Effector CD8-positive, alpha-beta T cell (primary cell): ENCODE results near the gene TTC24.

Experiments used
- DNase-seq: peaks from one replicate; lab custom pipeline; 2025; lab: John Stamatoyannopoulos, UW

The TTC24 gene

DNA sequence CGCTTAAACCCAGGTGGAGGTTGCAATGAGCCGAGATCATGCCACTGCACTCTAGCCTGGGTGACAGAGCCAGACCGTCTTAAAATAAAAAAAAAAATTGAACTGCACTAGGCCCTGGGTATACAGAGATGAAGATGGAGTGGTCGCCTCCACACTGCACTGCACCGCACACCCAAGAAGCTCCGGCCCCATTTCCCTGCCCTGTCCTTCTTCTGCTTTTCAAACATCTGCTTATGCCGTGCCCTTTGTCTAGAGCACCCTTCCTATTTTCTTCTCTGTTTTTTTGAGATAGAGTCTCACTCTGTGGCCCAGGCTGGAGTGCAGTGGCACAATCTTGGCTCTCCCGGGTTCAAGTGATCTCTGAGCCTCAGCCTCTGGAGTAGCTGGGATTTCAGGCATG, 24.6 kb upstream of the TTC24 start:
- DNase-seq = no peak

DNA sequence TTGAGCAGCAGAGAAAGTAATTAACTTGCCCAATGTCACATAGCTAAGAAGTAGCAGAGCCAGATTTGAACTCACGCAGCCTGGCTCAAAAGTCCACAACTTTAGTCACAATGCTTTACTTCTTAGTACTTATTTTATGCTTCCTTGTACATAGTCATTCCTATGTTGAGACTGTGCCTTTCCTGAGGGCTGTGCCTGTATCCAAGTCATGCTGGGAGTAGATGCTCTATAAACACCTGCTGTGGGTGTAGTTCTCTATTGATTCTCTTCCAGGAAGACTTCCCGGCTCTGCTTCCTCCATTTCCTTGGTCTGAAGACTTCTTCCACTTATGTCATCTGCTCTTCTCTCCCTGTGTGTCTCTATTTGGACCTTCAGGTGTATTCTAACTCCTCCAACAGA, 23.8 kb upstream of the TTC24 start:
- DNase-seq = no peak

DNA sequence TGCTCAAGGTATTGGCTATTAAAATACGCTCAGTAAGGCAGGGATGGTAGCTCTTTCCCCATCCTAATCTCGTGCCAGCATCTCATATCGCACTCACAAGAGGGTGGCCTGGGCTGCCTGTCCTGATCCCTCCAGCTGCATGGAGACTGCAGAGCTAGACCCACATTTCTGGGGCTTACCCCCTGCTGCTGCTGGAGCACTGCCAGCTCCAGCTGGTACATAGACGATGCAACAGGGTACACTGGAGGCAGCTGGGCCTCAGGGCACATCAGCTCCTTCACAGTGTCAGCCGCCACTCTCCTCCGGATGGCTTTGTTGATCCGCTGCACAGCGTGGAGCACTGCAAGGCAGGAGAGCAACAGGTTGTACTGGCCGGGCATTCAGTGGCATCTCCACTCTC, 23.2 kb upstream of the TTC24 start:
- DNase-seq = no peak

DNA sequence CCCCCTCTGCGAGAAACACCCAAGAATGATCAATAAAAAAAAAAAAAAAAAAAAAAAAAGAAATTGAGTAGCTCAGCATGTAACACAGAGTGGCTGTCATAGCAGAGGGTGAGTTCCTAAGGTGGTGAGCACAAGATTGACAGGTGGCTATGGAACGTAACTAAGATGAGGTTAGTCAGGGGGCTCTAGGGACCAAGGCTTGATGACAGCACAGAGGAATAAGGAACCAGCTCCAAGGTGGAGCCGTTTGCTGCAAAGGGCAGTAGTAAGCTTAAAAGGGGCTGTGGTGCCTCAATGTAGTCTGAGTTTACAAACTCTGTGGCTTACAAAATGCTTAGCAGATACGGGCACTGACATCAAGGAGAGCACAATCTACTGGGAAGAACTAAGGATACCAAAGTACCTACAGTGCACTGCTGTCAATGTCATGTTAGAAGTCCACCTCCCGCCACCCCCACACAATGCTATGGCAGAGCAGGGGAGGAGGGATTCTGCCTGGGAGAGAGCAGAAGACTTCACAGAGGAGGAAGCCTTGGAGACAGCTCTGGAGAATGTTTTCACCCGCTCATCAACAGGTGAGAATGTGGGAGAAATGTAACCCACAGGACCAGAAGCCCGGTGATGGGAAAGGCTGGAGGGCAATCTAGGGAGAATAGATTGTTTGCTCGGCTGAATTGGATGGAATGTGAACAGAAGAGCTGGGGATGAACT, 20.3 kb upstream of the TTC24 start:
- DNase-seq = no peak

DNA sequence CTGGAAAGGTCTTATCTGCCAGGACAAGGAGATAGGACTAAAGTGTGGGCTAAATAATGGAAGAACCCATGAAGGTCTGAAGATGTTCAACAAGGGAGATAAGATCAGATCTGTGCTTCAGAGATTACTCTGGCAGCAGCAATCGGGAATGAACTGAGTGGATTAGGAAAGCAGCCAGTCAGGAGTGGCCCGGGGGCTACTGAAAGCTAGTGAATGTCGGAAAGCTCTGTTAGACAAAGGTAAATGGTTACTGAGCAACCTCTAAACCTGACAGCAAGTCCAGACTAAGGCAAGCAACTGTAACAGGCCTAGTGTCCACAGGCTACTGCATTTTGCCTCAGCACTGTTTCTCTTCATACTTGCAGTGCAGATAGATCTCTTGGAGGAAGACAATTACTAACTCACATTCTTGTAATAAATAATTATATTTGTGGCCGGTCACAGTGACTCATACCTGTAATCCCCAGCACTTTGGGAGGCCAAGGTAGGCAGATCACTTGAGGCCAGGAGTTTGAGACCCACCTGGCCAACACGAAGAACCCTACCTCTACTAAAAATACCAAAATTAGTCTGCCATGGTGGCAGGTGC, 19.6 kb upstream of the TTC24 start:
- DNase-seq = no peak

DNA sequence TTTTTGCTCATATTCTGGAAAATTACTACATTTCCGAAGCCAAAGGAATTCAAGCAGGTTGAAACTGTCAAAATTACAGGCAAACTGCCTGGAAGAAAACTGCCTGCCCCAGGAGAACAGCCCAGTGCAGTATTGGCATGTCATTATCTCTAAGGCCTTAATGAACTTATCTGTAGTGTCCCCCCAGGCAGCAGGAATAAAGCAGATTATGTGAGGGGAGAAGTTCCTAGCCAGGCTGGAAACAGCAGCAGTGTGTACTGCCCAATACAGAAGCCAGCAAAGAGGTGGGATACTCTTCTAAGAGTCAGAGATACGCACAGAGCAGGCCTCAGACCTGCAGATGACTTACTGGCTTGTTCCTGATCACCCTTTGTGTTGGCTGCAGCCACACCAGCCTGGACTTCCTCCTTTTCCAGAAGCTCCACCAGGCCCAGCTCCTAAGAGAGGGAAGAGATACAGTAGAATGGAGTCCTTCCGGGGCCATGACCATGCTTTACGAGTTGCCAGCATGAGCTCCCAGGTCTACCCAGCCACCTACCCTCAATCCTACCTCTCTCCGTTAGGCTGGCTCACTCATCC, 18.8 kb upstream of the TTC24 start:
- no peak for DNase-seq

DNA sequence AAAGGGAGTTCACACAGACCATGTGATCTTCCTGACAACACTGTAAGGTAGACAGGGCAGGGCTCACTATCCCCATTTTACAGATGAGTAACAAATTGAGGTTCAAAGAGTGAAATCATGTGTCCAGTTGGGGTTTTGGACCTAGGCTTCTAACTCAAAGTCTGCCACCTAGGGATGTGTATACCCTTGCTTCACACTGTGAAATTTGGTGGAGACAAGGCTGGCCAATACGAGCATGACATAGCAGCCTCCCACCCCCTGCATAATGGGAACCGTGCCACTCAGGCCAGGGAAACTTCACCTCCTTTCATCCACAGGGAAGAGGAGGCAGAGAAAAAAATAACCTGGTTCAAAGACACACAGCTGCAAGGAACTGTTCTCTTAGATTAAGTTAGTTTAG, 14.0 kb upstream of the TTC24 start:
- DNase-seq = no peak

DNA sequence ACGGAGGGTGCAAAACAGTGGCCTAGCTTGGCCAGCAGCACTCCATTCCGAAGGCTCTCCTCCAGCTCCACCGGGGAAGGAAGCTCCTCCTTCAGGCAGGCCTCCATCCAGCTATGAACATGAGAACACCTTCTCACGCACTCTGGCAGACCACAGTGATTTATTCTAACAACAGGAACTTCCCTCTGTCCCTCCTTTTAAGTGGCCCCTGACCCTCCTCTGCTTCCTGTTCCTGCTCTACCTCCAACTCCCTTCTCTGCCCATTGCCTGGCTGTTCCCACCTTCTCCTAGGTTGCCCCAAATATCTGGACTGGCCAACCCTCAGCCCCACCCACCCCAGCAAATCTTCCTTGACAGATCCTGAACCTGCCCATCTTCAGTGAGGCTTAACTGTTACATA, 13.1 kb upstream of the TTC24 start:
- DNase-seq = no peak

DNA sequence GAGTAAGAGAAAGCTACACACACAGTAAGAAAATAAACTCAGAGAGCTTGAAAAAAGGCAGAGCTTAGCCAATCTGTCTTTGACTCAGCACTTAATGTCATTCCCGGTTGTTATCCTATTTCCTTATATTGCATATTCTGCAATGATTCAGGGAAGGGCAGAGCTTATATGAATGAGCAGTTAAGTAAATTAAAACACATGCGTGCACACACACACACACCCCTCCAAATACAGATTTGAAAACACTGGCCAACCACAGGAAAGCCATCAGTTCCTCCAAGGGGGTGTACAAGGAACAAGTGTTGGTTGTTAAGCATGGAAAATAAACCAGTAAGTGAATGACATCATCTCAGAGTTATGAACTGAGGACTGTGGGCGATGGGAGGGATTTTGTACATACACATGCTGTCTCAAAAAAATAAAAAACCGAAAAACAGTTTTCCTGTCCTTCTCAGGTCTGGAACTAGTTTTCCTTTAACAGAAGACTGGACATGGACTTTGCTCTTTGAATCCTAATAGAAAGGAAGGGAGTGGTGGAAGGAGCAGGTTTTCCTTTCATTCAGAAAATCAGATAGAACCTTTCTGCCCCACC, 8.2 kb upstream of the TTC24 start:
- no peak for DNase-seq

DNA sequence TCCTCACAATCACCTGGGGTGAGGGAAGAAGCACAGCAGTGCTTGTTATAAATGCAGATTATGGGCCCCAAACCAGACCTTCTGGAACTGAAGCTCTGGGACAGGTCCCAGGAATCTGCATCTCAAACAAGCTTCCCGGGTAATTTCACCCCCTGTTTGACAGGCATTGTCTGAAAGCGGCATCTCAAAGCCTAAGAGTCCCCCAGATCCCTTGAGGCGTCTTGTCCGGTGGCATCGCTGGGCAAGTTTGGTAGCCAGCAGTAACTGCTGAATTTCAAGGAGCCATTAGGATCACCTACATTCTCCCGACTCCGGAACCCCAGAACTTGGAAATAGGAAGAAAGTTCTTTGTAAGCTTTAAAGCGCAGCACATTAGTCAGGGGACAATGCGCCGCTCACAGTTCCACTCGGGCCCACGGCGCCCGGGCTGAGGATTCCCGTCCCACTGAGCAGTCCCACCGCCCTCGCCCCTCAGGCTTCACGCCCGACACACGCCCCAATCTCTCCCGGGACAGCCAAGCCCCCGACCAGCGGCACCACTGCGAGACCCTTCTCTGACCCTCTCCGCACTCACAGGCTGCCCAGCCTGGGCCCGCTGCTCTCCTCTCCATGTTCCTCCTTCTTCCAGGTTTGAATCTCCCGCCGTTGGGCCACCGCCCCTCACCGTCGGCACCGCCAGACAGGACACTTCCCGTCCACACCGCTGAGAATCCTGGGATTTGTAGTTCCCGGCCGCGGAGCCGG, 7.4 kb upstream of the TTC24 start, which contains the start of gene IQGAP3:
Gene IQGAP3 (minus strand): TSS at position 647 of the 744 bp plus-strand sequence. CDS start 36 bp downstream, at position 611.
- DNase-seq = peak; percentile 59

DNA sequence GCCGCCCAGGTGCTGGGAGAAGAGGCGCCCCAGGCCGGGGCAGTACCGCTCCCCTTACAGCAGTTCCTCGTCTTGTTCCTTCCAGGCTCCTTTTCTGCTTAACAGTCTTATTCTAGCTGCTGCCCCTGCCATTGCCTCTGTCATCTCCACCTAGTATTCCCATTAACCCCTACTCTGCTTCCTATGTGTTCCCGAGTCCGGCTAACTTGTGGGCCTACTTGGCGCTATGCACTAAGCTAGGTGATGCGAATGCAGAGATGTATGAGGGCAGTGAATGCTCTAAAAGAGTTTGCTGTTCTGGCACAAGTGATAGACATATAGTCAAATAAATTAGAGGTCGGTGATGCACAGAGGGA, 6.9 kb upstream of the TTC24 start:
- no peak for DNase-seq

DNA sequence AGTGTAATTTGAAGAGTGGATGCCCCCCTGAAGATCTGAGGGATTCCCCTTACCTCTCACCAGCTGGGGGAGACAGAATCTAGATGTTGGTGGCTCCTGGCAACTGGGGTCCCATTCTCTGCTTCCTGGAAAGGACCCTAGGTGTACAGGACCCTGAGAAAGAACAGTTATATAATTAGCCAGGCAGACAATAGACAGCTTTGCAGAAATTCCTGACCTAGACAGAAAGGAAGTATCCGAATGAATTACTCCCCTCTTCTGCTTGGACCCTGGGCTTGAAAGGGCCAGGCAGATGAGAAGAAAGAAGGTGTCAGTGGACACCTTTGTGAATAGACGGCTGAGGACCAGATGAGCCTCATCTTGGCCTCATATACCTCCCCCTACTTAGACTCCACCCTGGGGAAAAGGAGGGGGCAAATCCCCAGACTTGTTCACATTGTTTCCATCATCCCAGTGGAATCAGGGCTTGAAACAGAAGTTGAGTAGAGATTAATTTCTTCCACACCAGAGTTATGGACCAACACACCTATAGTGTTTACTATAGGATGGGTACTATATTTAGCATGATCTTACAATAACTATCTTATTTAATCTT, 5.4 kb upstream of the TTC24 start:
- DNase-seq = no peak

DNA sequence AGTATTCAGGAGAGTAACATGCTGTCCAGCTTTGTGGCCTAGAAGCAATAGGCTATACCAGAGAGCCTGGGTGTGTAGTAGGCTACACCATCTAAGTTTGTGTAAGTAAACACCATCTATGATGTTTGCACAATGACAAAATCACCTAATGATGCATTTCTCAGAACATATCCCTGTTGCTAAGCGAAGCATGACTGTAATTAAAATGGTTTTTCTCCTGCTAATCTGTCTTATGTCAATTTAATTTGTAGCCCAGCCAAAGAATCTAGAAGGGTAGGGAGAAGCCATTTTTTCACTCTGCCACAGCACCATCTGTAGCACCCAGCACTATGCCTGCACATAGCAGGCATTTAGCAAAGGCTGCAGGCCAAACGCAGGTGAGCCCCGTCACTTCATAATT, 2.0 kb upstream of the TTC24 start:
- no peak for DNase-seq

DNA sequence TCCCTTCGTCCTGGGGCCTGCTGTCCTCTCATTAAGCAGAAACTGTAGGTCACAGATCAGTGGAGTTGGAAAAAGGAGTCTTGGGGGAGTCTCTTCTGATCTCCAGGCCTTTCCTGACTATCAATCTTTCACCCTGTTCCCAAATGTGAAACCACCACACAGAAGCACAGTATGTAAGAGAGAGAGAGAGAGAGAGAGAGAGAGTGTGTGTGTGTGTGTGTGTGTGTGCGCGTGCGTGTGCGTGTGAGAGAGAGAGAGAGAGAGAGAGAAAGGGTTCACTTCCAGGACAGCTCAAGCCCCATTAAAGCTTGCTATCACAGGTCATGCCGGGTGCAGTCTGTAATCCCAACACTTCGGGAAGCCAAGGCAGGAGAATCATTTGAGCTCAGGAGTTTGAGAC, 1.5 kb upstream of the TTC24 start:
- no peak for DNase-seq

DNA sequence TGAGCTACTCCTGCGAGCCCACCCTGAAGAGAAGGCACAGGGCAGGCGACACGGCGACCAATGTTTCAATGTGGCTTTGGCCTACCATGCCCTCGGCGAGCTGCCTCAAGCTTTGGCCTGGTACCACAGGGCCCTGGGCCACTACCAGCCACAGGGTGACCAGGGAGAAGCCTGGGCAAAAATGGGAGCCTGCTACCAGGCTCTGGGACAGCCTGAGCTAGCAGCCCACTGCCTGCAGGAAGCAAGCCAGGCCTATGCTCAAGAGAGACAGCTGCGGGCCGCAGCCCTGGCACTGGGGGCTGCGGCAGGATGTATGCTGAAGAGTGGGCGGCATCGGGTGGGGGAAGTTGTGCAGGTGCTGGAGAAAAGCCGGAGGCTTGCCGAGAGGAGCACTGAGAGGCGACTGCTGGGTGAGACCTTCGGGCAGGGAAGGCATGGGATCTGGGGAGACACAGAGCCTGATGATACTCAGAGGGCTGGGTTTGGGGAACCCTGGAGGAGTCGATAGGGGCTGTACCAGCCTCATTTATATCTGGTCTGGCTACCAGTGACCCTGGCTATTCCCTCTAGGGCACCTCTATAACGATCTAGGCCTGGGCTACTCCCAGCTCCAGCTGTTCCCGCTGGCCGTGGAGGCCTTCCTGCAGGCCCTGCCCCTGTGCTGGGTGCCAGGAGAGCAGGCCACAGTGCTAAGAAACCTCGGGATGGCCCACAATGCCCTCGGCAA, 2.3 kb downstream of the TTC24 start:
- DNase-seq = peak; percentile 43

DNA sequence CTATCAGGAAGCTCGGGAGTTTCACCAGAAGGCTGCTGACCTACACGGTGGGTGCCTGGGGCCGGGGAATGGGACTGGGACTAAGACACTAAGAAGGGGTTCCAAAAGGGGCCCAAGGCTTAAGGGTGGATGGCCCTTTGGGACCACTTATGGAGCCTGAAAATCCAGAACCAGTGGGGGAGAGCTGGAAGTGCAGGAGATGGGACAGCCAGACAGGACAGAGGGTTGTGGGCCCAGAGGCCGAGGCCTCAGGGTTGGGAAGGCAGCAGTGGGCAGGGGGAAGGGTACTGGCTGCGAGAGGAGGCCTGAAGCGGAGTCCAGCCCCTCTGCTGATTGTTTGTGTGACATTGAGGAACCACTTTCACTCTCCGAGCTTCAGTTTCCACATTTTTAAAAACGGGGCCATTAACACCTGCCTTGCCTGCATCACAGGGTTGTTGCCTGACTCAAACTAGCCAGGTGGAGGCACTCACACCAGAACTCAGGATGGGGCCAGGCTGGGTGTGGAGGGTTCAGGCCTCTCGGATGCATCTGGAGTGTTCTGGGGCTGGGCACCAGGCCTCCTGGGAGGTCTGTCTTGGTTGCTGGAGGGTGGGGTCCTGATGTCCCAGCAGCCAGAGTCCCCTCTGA, 3.0 kb downstream of the TTC24 start:
- no peak for DNase-seq

DNA sequence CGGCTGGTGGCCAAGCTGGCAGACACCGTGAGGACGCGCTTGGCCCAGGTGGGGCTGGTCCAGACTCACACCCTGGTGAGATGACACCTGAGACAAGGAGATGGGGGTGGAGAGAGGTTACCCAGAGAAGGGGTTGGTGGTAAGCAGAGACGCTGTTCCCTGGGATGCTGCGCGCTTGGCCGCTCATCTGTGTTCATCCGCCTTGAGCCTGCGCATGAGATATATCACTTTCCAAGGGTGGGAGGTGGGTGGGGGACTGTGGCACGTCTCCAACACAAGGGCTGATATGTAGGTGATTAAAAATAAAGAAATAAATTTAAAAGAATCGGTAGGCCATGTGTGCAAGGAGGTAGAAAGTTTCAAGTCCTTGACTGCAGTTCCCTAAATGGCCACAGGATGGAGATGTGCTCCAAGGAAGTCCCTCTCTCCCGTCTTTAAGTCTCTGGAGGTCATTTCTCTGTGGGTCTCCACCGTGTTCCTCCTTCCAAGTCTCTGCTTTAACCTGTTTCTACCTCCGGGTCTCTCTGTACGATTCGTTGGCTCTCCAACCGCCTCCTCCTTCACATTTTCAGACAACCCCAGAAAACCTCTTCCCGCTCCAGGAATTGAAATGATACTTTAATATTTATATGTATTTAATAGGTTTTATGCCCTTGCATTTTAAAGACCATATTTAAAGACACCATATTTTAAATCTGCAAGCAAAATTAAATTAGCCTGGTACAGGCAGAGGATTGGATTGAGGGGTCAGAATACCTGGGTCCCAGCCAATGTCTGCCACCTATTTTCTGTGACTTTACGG, 4.5 kb downstream of the TTC24 start:
- peak; percentile 60 for DNase-seq

DNA sequence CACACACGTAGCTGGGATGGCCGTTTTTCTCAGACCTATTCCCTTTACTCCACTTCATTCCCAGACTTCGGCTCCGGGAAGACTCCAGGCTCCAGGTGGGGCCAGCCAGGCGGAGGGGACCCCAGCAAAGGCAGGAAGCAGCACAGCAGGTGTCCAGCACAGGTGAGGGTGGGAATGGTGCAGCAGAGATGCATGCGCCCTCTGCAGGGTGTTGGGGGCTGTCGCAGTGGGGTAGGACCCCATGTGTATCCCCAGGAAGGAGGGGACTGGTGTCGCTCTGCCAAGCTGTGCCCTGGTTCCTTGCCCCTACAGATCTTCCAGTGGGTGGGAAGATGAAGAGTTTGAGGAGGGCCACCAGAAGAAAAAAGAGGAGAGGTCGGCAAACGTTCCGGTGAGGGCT, 5.3 kb downstream of the TTC24 start:
- no peak for DNase-seq

DNA sequence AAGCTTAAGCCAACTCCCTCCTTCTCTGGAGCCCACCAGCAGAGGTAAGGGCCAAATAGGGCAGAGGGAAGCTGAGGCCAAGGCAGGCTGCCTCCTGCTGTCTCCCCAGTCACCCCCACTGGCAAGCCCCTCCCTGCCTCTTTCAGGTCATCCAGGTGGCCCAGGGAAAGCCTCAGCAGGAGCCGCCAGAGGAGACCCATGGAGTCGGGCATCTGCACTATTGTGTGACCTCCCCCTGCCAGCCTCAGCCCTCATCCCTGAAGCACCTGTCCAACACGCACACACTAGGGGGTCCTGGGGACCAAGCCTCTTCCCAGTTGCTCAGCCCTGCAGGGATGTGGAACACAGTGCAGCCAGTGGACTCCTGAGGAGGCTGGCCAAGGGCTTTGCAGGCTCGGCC, 6.8 kb downstream of the TTC24 start:
- DNase-seq = no peak

DNA sequence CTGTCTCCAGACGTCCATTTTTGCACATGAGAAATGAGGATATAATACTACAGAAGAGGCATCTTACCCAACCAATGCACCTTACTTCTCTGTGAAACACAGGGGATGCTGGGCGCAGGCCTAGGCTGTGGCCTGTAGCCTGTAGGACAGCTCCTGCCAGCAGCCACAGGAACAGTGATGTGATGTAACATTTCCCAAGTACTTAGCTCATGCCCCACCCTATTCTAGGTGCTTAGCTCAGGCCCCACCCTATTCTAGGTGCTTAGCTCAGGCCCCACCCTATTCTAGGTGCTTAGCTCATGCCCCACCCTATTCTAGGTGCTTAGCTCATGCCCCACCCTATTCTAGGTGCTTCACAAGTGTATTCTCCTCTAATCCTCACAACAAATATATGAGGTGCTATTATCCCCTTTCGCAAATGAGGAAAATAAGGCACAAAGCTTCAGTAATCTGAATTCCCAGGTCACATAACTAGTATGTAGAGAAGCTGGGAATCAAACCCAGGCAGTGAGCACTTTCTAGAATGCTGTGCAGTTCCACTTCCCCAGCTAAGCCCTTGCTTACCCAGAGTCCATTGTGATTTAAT, 7.5 kb downstream of the TTC24 start:
- DNase-seq = no peak
